Transverse colon (tissue), 4 donors: ENCODE data around the gene KLK6. TPM values are rescaled to one million over a fixed set of nuclear protein-coding genes. Genes with fewer than 3 reads are reported as not detected.

ENCODE experiments used
- DNase-seq: peaks from one replicate; pipeline ENCODE4 v3.0.0-alpha.2; 2019
- H3K27ac ChIP-seq, 4 donors: fragments of 200-600 bp; sonication (generic); 2 replicates each; pipeline ENCODE4 v1.5.1; 2016 to 2018; ENCODE audit warnings: inconsistent platforms in 4 of 4
- H3K27me3 ChIP-seq: fragments of 200-600 bp; sonication (generic); 2 replicates; pipeline ENCODE4 v1.5.1; 2017; ENCODE audit warnings: inconsistent platforms
- H3K36me3 ChIP-seq, 4 donors: fragments of 200-600 bp; sonication (generic); 2 replicates each; pipeline ENCODE4 v1.5.1; 2017 to 2019; ENCODE audit warnings: inconsistent platforms in 4 of 4
- H3K4me1 ChIP-seq, 4 donors: fragments of 200-600 bp; sonication (generic); 2 replicates each; pipeline ENCODE4 v1.5.1; 2017 to 2020; ENCODE audit warnings: inconsistent platforms in 4 of 4
- H3K4me3 ChIP-seq, 4 donors: fragments of 200-600 bp; sonication (generic); 1 replicate in 1 of 4; 2 replicates in 3 of 4; pipeline versions ENCODE4 v1.5.1 to v1.6.1; 2017 to 2019; ENCODE audit warnings: inconsistent platforms in 4 of 4
- H3K9me3 ChIP-seq, 2 donors: fragments of 200-600 bp; sonication (generic); 2 replicates each; pipeline ENCODE4 v1.5.1; 2017 to 2019; ENCODE audit warnings: inconsistent platforms in 2 of 2
- EP300 ChIP-seq: sonication (generic); formaldehyde crosslinking; IDR thresholded peaks from one replicate; pipeline ENCODE4 v1.6.1; 2017; ENCODE audit warnings: antibody characterized with exemption, low read depth
- POLR2A ChIP-seq: fragments of 450-650 bp; IDR thresholded peaks from one replicate; pipeline ENCODE4 v1.6.1; 2016; ENCODE audit warnings: antibody characterized with exemption, mild to moderate bottlenecking, moderate library complexity
- POLR2AphosphoS5 ChIP-seq, 3 donors: sonication (generic); formaldehyde crosslinking; IDR thresholded peaks; one replicate each; pipeline ENCODE4 v1.6.1; 2016; ENCODE audit warnings: antibody characterized with exemption in 3 of 3
- WGBS, 2 donors: methylation state at CpG; one replicate each; pipeline ENCODE4 v1.1.5; 2018; ENCODE audit warnings: low coverage in 1 of 2; 5-methylcytosine and 5-hydroxymethylcytosine counted together
- in situ Hi-C, 4 donors: fragments of 200-750 bp; cut with MboI; loops; one replicate each; pipeline versions ENCODE4 v1.15.0 to v1.15.1; 2017; ENCODE audit warnings: low sequenced_read_pairs in 3 of 4, low pct_ligation_motif_present in 1 of 4, low pct_unique_long_range_greater_than_20kb in 1 of 4
- intact Hi-C: fragments of 100-400 bp; cut with DNase I; formaldehyde crosslinking; loops from one replicate; pipeline ENCODE4 v1.15.1; 2023; ENCODE audit warnings: low total_unique reads
- total RNA-seq, 4 donors: library from RNA; depleted of rRNA; stranded (reverse); fragments of >200 nt; gene quantifications; one replicate each; pipeline ENCODE4 v1.1.0, GENCODE V29; 2016
- TF ChIP-seq, protein P1 (sequence below), 5 experiments: fragments of 200-600 bp in 3 of 5; fragments of 450-650 bp in 2 of 5; sonication (generic) in 3 of 5; IDR thresholded peaks; 1 replicate in 2 of 5; 2 replicates in 3 of 5; pipeline ENCODE4 v1.5.1; 2016 to 2017; ENCODE audit warnings: antibody characterized with exemption in 5 of 5, inconsistent platforms in 3 of 5, mild to moderate bottlenecking in 2 of 5, moderate library complexity in 1 of 5

KLK6 gene
- total RNA-seq, 4 donors from 2014 or later, result not detected

DNA sequence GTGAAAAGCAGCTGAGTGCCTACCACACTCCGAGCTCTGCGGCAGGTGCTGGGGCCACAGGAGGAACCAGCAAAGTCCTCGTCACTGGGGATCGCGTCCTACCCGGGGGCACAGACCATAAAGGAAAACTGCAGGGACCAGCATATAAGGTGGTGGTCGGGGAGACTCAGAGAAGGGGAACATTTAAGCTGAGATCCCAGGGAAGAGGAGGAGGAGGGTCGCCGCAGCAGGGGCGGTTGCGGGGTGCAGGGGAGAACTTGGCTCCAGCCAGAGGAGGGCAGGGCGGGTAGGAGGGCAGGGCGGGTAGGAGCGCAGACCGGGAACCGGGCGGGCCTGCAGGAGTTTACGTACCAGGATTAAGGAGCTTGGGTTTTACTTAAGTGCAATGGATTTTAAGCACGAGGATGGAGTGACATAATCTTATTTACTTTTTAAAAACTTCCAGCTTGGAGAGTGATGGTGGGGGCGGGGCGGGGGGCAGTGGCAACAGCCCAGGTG, 57.2 kb downstream of the KLK6 start:
- H3K4me3 ChIP-seq, result no peak overlapping the region
- H3K9me3 ChIP-seq, result no peaks in the 10 kb centered on the region
- in situ Hi-C loops, result no loop called here
- H3K36me3 ChIP-seq, result no peaks in the 10 kb centered on the region
- H3K4me1 ChIP-seq, result peaks cover 0 to 7% (median 4%) of the 10 kb centered on the region in 4 donors
- peaks cover 85% of the 10 kb centered on the region for H3K27me3 ChIP-seq
- 5 to 20% methylated on average over 4 to 21 of the region's 21 CpGs for WGBS, 2 donors
- no peak overlapping the region for H3K27ac ChIP-seq
- no peak for TF ChIP-seq EP300
- no peak for TF ChIP-seq POLR2AphosphoS5 (IDR thresholded peaks at IDR 0.05)
- TF ChIP-seq, protein P1, sequence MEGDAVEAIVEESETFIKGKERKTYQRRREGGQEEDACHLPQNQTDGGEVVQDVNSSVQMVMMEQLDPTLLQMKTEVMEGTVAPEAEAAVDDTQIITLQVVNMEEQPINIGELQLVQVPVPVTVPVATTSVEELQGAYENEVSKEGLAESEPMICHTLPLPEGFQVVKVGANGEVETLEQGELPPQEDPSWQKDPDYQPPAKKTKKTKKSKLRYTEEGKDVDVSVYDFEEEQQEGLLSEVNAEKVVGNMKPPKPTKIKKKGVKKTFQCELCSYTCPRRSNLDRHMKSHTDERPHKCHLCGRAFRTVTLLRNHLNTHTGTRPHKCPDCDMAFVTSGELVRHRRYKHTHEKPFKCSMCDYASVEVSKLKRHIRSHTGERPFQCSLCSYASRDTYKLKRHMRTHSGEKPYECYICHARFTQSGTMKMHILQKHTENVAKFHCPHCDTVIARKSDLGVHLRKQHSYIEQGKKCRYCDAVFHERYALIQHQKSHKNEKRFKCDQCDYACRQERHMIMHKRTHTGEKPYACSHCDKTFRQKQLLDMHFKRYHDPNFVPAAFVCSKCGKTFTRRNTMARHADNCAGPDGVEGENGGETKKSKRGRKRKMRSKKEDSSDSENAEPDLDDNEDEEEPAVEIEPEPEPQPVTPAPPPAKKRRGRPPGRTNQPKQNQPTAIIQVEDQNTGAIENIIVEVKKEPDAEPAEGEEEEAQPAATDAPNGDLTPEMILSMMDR (IDR thresholded peaks at IDR 0.05), result no peak
- no peak for TF ChIP-seq POLR2A
- intact Hi-C loops, result no loop called here
- no peak for DNase-seq

DNA sequence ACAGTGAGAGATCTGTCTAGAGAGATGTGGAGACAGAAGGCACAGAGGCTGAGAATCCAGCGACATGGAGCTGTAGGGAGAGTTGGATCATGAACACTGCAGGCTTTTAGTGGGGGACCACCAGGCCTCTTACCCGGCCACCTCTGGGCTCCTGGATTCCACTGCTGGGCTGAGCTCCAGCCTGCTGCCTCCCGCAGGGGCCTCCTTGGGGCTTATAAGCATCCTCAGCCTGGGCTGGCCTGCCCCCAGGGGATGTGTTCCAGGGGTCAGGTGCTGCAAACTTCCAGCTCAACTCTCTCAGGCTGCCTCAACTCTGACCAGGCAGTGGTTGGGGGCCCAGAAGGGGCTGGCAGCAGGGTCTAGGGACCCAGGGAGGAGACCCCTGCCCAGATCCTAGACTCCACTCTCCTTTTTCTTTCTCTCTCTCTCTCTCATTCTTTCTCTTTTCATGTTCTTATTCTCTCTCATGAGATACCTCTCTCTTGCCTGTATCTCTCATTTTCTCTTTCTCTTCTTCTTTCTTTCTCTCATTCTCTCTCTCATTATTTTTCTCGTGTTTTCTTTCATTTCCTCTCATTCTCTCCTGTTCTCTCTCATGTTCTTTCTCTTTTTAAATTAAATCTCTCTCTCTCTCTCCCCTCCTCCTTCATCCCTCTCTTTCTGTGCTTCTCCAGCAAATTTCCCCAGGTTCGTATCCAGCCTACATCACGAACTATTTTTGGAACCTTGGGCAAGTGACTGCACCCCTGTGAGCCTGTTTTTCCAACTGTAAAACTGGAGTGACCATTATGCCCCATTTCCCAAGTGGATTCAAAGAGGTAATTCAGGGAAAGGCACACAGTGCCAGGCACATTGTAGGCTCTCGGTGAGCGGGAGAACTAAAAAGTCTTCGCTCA, 57.9 kb downstream of the KLK6 start, which contains the start of gene KLK4:
KLK4 (minus strand) TSS at position 190 of the 896 bp plus-strand sequence. CDS start 657 bp downstream, outside the sequence.
- H3K27ac ChIP-seq, result no peak within 1 kb of the TSS
- in situ Hi-C loops (no loop called here), intact Hi-C loops (no loop called here)
- no peaks in the 10 kb centered on the region for H3K9me3 ChIP-seq
- no peak for DNase-seq
- no peaks in the 10 kb centered on the region for H3K36me3 ChIP-seq
- TF ChIP-seq POLR2AphosphoS5 (IDR thresholded peaks at IDR 0.05) (no peak), POLR2A (no peak), EP300 (no peak)
- TF ChIP-seq, protein P1 (IDR thresholded peaks at IDR 0.05), result no peak
- no peak within 1 kb of the TSS for H3K4me3 ChIP-seq
- peaks cover 86% of the 10 kb centered on the region for H3K27me3 ChIP-seq
- 56 to 59% methylated on average over 6 to 9 of the region's 9 CpGs for WGBS, 2 donors
- peaks cover 0 to 7% (median 4%) of the 10 kb centered on the region in 4 donors for H3K4me1 ChIP-seq

DNA sequence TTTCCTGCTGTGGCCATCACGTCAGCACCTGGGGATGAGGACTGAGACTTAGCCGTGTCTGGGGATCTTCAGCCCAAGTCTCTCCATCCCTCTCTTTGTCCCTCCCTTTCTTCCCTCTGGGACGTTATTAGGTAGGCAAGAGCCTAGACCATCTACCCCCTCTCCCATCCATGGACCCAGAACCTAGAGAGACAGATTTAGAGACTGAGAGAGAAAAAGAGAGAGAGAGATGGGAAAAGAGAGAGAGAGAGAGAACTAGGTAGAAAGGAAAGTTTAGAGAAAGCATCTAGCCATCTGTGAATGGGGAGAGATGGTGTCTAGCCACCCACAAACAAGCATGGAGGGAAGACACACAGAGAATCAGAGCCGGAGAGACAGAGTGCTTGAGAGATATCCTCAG, 58.7 kb downstream of the KLK6 start:
- TF ChIP-seq EP300 (no peak), POLR2A (no peak), POLR2AphosphoS5 (IDR thresholded peaks at IDR 0.05) (no peak)
- TF ChIP-seq, protein P1 (IDR thresholded peaks at IDR 0.05), result no peak
- in situ Hi-C loops (no loop called here), intact Hi-C loops (no loop called here)
- DNase-seq, result no peak
- H3K27ac ChIP-seq, result no peak overlapping the region
- peaks cover 85% of the 10 kb centered on the region for H3K27me3 ChIP-seq
- H3K36me3 ChIP-seq, result no peaks in the 10 kb centered on the region
- no peak overlapping the region for H3K4me3 ChIP-seq
- WGBS, 2 donors, result 63 to 78% methylated on average over 1 to 4 of the region's 4 CpGs
- H3K4me1 ChIP-seq, result peaks cover 0 to 7% (median 4%) of the 10 kb centered on the region in 4 donors
- no peaks in the 10 kb centered on the region for H3K9me3 ChIP-seq

DNA sequence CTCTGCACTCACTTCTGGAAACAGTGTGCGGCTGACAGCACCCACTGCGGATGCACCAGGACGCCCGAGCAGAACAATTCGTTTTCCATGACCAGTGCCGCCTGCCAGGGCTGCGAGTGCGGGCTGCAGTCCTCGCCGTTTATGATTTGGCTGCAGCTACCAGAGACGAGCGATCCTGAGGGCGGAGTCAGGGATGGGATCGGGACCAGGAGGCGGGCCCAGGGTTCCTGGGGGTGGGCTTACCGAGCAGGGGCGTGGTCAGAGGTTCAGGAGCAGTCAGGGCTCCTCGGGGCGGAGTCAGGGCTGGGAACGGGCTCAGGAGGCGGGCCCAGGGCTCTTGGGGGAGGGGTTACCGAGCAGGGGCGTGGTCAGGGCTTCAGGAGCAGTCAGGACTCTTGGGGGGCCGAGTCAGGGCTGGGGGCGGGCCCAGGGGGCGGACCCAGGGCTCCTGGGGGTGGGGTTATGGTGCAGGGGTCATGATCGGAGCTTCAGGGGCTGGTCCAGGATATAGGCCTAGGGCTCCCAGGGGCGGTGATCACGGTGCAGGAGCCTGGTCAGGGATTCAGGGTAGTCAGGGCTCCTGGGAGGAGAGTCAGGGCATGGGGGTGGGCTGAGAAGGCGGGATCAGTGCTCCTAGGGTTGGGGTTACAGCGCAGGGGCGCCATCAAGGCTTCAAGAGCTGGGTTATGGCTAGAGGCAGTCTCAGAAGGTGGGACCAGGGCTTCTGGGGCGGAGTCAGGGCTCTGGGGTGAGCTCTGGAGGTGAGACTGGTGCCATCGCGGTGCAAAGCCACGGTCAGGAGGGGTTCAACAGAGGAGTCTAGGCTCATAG, 59.9 kb downstream of the KLK6 start:
- Histone ChIP-seq H3K27me3 (peaks cover 72% of the 10 kb centered on the region), H3K36me3 (no peaks in the 10 kb centered on the region), H3K9me3 (no peaks in the 10 kb centered on the region), H3K4me3 (peak overlapping the region in 2 of 4 donors; percentile 23 to 32), H3K4me1 (peaks cover 0 to 7% (median 4%) of the 10 kb centered on the region in 4 donors), H3K27ac (no peak overlapping the region)
- in situ Hi-C loops (no loop called here), intact Hi-C loops (no loop called here)
- WGBS, 2 donors, result 8% methylated on average over 34 of the region's 36 CpGs; no CpG with 5 or more reads in 1 of the 2 donors
- peak; percentile 84 for DNase-seq
- TF ChIP-seq EP300 (no peak), POLR2A (peak; percentile 33), POLR2AphosphoS5 (IDR thresholded peaks at IDR 0.05) (peak in 2 of 3 donors; percentile 21 to 31)
- TF ChIP-seq, protein P1 (IDR thresholded peaks at IDR 0.05), result no peak
